Natural killer cell (primary cell): ENCODE measurements around the gene TBC1D10A. TPM values are rescaled to one million over a fixed set of nuclear protein-coding genes. Genes with fewer than 3 reads are reported as not detected.
A peak's percentile ranks its signal among the peaks of the same experiment; 100 is the strongest.

Experiments used
- ATAC-seq, 3 donors: fragments of 150-1000 bp in 2 of 3; fragments of 200-7000 bp in 1 of 3; cut with Tn5 transposase; 1 replicate in 1 of 3; 2 replicates in 2 of 3; pipeline ENCODE4 v1.10.0; 2021; ENCODE audit warnings: mild to moderate bottlenecking in 2 of 3, moderate library complexity in 2 of 3
- DNase-seq, 2 donors: peaks; one replicate each; pipeline versions ENCODE4 v3.0.0 to v3.0.0-alpha.2; 2013 to 2021; ENCODE audit warnings: mixed read lengths in 1 of 2
- H3K27ac ChIP-seq: one replicate; pipeline ENCODE4 v1.5.1; 2013; ENCODE audit warnings: mild to moderate bottlenecking, low read length
- H3K27me3 ChIP-seq: one replicate; pipeline ENCODE4 v1.6.1; 2013; ENCODE audit warnings: low read length; ENCODE audit not compliant: control insufficient read depth, insufficient read depth
- H3K36me3 ChIP-seq: one replicate; pipeline ENCODE4 v1.6.1; 2013; ENCODE audit warnings: low read length; ENCODE audit not compliant: control insufficient read depth, insufficient read depth
- H3K4me1 ChIP-seq: one replicate; pipeline ENCODE4 v1.6.1; 2013; ENCODE audit warnings: low read length; ENCODE audit not compliant: control insufficient read depth, insufficient read depth
- H3K4me3 ChIP-seq: one replicate; pipeline ENCODE4 v1.5.1; 2013; ENCODE audit warnings: low read length
- H3K9me3 ChIP-seq: one replicate; pipeline ENCODE4 v1.6.1; 2013; ENCODE audit warnings: low read length; ENCODE audit not compliant: control insufficient read depth, insufficient read depth
- H3K27ac Mint-ChIP-seq, 2 donors: one replicate each; pipeline ENCODE4 v1.8.0; 2022; ENCODE audit warnings: mild to moderate bottlenecking in 2 of 2, mixed read lengths in 2 of 2, moderate library complexity in 1 of 2
- H3K27me3 Mint-ChIP-seq, 2 donors: one replicate each; pipeline ENCODE4 v1.8.0; 2022; ENCODE audit warnings: low read depth in 2 of 2, mixed read lengths in 2 of 2
- H3K36me3 Mint-ChIP-seq: one replicate; pipeline ENCODE4 v1.8.0; 2022; ENCODE audit warnings: mixed read lengths
- H3K4me1 Mint-ChIP-seq, 2 donors: one replicate each; pipeline ENCODE4 v1.8.0; 2022; ENCODE audit warnings: mixed read lengths in 2 of 2
- H3K4me3 Mint-ChIP-seq: one replicate; pipeline ENCODE4 v1.8.0; 2022; ENCODE audit warnings: mild to moderate bottlenecking, moderate library complexity, mixed read lengths
- H3K9me3 Mint-ChIP-seq, 2 donors: one replicate each; pipeline ENCODE4 v1.8.0; 2022; ENCODE audit warnings: mixed read lengths in 2 of 2
- WGBS: methylation state at CpG from one replicate; pipeline ENCODE4 v1.1.7; 2013; ENCODE audit warnings: missing lambda C conversion rate; ENCODE audit not compliant: insufficient coverage; 5-methylcytosine and 5-hydroxymethylcytosine counted together
- intact Hi-C: fragments of 100-400 bp; cut with micrococcal nuclease; formaldehyde crosslinking; loops from one replicate; pipeline ENCODE4 v1.14.2; 2022
- total RNA-seq, 4 donors: library from RNA; stranded (reverse); fragments of 120-200 nt in 1 of 4; gene quantifications; one replicate each; pipeline versions ENCODE4 v1.2.3 to v1.2.4, GENCODE V29; 2013 to 2022
- TF ChIP-seq, protein P1 (sequence below): fragments of 200-600 bp; IDR thresholded peaks from one replicate; pipeline ENCODE4 v1.8.0; 2022; ENCODE audit warnings: antibody characterized with exemption

Gene TBC1D10A
- total RNA-seq, 3 donors from 2014 or later (not counting 1 experiment from before 2014, with no cell fraction given) = 38.9 to 48.0 (median 47.9) TPM

DNA sequence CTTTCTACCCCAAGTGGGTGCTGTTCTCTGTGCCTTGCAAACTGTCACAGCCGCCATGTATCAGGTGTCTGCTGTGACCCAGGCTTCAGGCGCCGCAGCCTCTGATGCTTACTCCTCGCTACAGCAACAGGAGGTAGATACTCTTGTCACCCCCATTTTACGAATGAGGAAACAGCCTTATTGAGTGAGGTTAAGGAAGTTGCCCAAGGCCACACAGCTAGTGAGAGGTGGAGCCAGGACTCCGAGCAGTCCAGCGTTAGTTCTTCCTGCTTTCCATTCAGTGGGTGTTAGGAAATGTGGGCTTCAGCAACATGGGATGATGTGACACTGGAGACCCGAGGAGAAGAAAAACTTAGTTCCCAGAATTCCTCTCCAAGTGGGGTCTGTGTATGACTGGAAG is 46.2 kb upstream of the TBC1D10A start:
- peak in 1 of 3 donors; percentile 49 for ATAC-seq
- Mint-ChIP-seq H3K4me1 (no peaks in the 10 kb centered on the region), H3K36me3 (no peaks in the 10 kb centered on the region), H3K27ac (no peak overlapping the region), H3K4me3 (no peak overlapping the region), H3K9me3 (no peaks in the 10 kb centered on the region), H3K27me3 (no peaks in the 10 kb centered on the region)
- WGBS = 84% methylated on average over 8 of the region's 8 CpGs
- peaks cover 2% of the 10 kb centered on the region for H3K4me1 ChIP-seq
- TF ChIP-seq, protein P1, sequence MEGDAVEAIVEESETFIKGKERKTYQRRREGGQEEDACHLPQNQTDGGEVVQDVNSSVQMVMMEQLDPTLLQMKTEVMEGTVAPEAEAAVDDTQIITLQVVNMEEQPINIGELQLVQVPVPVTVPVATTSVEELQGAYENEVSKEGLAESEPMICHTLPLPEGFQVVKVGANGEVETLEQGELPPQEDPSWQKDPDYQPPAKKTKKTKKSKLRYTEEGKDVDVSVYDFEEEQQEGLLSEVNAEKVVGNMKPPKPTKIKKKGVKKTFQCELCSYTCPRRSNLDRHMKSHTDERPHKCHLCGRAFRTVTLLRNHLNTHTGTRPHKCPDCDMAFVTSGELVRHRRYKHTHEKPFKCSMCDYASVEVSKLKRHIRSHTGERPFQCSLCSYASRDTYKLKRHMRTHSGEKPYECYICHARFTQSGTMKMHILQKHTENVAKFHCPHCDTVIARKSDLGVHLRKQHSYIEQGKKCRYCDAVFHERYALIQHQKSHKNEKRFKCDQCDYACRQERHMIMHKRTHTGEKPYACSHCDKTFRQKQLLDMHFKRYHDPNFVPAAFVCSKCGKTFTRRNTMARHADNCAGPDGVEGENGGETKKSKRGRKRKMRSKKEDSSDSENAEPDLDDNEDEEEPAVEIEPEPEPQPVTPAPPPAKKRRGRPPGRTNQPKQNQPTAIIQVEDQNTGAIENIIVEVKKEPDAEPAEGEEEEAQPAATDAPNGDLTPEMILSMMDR = no peak
- no peaks in the 10 kb centered on the region for H3K27me3 ChIP-seq
- H3K27ac ChIP-seq = no peak overlapping the region
- no peaks in the 10 kb centered on the region for H3K9me3 ChIP-seq
- no peak overlapping the region for H3K4me3 ChIP-seq
- intact Hi-C loops = no loop called here
- no peak for DNase-seq
- H3K36me3 ChIP-seq = no peaks in the 10 kb centered on the region

DNA sequence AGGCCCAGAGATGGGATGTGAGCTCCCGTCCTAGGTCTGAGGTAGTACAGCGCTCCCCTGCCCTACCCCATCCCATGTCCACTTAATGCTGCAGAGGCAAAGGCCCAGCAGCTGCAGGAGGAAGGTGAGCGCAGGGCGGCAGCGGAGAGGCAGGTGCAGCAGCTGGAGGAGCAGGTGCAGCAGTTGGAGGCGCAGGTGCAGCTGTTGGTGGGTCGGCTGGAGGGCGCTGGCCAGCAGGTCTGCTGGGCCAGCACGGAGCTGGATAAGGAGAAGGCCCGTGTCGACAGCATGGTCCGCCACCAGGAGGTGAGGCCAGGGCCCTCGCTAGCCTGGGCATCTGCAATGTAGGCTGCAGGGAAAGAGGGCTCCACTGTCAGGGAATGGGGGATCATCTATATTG is 45.2 kb upstream of the TBC1D10A start:
- no peaks in the 10 kb centered on the region for H3K27me3 Mint-ChIP-seq
- no peaks in the 10 kb centered on the region for H3K36me3 Mint-ChIP-seq
- no peak overlapping the region for H3K27ac ChIP-seq
- H3K4me1 Mint-ChIP-seq = no peaks in the 10 kb centered on the region
- 97% methylated on average over 13 of the region's 13 CpGs for WGBS
- peaks cover 2% of the 10 kb centered on the region for H3K4me1 ChIP-seq
- intact Hi-C loops = no loop called here
- H3K4me3 Mint-ChIP-seq = no peak overlapping the region
- DNase-seq (no peak), ATAC-seq (no peak)
- TF ChIP-seq, protein P1 = no peak
- H3K27ac Mint-ChIP-seq = no peak overlapping the region
- H3K4me3 ChIP-seq = no peak overlapping the region
- no peaks in the 10 kb centered on the region for H3K9me3 ChIP-seq
- H3K27me3 ChIP-seq = no peaks in the 10 kb centered on the region
- no peaks in the 10 kb centered on the region for H3K9me3 Mint-ChIP-seq
- no peaks in the 10 kb centered on the region for H3K36me3 ChIP-seq

GRCh38 chr22:30371321-30371720 is 44.6 kb upstream of the TBC1D10A start:
- TF ChIP-seq, protein P1 = no peak
- Histone ChIP-seq H3K9me3 (no peaks in the 10 kb centered on the region), H3K27me3 (no peaks in the 10 kb centered on the region), H3K27ac (no peak overlapping the region), H3K4me3 (no peak overlapping the region), H3K4me1 (peaks cover 2% of the 10 kb centered on the region), H3K36me3 (no peaks in the 10 kb centered on the region)
- ATAC-seq = no peak
- Mint-ChIP-seq H3K36me3 (no peaks in the 10 kb centered on the region), H3K4me3 (no peak overlapping the region), H3K4me1 (no peaks in the 10 kb centered on the region), H3K27me3 (no peaks in the 10 kb centered on the region), H3K27ac (no peak overlapping the region), H3K9me3 (no peaks in the 10 kb centered on the region)
- DNase-seq = no peak
- WGBS = 96% methylated on average over 9 of the region's 9 CpGs
- intact Hi-C loops = no loop called here

DNA sequence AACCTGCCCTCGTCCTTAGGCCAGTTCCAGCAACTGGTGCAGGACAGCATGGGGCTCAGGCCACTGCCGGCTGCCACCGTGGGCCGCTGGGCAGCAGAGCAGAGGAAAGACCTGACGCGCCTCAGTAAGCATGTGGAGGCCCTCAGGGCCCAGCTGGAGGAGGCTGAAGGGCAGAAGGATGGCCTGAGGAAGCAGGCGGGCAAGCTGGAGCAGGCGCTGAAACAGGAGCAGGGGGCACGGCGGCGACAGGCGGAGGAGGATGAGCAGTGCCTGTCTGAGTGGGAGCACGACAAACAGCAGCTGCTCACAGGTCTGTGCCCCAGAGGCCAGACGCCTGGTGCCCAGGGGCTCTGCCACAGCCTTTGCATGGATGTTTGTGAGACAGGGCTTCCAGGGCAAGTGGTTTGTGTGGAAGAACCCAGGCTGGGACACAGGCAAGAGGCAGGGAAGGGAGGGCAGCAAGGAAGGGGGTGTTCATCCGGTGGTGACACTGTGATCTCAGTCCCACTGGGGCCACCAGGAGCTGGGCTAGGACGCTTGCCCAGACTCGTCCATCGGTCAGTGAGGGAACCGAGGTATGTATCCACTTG is 44.0 kb upstream of the TBC1D10A start:
- no peaks in the 10 kb centered on the region for H3K36me3 Mint-ChIP-seq
- no peaks in the 10 kb centered on the region for H3K36me3 ChIP-seq
- no peak overlapping the region for H3K4me3 Mint-ChIP-seq
- H3K4me3 ChIP-seq = no peak overlapping the region
- TF ChIP-seq, protein P1 = no peak
- no peak overlapping the region for H3K27ac ChIP-seq
- no peak overlapping the region for H3K27ac Mint-ChIP-seq
- H3K4me1 ChIP-seq = peaks cover 2% of the 10 kb centered on the region
- no peaks in the 10 kb centered on the region for H3K27me3 ChIP-seq
- intact Hi-C loops = no loop called here
- H3K9me3 ChIP-seq = no peaks in the 10 kb centered on the region
- H3K9me3 Mint-ChIP-seq = no peaks in the 10 kb centered on the region
- no peaks in the 10 kb centered on the region for H3K27me3 Mint-ChIP-seq
- WGBS = 91% methylated on average over 19 of the region's 19 CpGs
- ATAC-seq (no peak), DNase-seq (no peak)
- no peaks in the 10 kb centered on the region for H3K4me1 Mint-ChIP-seq
